C4-2B (cell line): ENCODE data around the gene TRIM10.
"Not testable (repeated sequence)": the region's sequence is repeated elsewhere in the genome, so short reads cannot be mapped to it uniquely, and the experiment has no call there.

Experiments used
- H3K27ac ChIP-seq: fragments of 450-650 bp; 2 replicates; pipeline ENCODE4 v1.5.1; 2017
- ZFX ChIP-seq: fragments of 450-650 bp; IDR thresholded peaks from 2 replicates; pipeline ENCODE4 v1.6.1; 2017
- TF ChIP-seq, protein P1 (sequence below): fragments of 450-650 bp; conservative IDR thresholded peaks from 2 replicates; pipeline ENCODE4 v1.5.1; 2017; ENCODE audit warnings: mild to moderate bottlenecking

The TRIM10 gene

DNA sequence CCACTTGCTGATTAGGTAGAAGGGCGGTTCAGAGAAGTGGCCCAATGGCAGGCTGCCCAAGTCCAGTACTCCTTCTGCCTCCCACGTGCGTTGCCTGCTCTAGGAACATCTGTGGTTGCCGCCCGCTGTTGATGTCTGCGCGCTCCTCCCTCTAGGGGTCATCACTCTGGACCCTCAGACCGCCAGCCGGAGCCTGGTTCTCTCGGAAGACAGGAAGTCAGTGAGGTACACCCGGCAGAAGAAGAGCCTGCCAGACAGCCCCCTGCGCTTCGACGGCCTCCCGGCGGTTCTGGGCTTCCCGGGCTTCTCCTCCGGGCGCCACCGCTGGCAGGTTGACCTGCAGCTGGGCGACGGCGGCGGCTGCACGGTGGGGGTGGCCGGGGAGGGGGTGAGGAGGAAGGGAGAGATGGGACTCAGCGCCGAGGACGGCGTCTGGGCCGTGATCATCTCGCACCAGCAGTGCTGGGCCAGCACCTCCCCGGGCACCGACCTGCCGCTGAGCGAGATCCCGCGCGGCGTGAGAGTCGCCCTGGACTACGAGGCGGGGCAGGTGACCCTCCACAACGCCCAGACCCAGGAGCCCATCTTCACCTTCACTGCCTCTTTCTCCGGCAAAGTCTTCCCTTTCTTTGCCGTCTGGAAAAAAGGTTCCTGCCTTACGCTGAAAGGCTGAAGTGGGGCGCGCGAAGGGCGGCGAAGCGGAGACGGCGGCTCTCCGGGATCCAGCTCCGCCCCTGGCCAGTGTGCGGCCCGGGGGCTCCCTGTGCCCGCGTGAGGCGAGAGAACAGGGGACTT, 10.9 kb upstream of the TRIM10 start:
- TF ChIP-seq, protein P1, sequence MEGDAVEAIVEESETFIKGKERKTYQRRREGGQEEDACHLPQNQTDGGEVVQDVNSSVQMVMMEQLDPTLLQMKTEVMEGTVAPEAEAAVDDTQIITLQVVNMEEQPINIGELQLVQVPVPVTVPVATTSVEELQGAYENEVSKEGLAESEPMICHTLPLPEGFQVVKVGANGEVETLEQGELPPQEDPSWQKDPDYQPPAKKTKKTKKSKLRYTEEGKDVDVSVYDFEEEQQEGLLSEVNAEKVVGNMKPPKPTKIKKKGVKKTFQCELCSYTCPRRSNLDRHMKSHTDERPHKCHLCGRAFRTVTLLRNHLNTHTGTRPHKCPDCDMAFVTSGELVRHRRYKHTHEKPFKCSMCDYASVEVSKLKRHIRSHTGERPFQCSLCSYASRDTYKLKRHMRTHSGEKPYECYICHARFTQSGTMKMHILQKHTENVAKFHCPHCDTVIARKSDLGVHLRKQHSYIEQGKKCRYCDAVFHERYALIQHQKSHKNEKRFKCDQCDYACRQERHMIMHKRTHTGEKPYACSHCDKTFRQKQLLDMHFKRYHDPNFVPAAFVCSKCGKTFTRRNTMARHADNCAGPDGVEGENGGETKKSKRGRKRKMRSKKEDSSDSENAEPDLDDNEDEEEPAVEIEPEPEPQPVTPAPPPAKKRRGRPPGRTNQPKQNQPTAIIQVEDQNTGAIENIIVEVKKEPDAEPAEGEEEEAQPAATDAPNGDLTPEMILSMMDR = no peak
- TF ChIP-seq ZFX = no peak
- no peak overlapping the region for H3K27ac ChIP-seq

DNA sequence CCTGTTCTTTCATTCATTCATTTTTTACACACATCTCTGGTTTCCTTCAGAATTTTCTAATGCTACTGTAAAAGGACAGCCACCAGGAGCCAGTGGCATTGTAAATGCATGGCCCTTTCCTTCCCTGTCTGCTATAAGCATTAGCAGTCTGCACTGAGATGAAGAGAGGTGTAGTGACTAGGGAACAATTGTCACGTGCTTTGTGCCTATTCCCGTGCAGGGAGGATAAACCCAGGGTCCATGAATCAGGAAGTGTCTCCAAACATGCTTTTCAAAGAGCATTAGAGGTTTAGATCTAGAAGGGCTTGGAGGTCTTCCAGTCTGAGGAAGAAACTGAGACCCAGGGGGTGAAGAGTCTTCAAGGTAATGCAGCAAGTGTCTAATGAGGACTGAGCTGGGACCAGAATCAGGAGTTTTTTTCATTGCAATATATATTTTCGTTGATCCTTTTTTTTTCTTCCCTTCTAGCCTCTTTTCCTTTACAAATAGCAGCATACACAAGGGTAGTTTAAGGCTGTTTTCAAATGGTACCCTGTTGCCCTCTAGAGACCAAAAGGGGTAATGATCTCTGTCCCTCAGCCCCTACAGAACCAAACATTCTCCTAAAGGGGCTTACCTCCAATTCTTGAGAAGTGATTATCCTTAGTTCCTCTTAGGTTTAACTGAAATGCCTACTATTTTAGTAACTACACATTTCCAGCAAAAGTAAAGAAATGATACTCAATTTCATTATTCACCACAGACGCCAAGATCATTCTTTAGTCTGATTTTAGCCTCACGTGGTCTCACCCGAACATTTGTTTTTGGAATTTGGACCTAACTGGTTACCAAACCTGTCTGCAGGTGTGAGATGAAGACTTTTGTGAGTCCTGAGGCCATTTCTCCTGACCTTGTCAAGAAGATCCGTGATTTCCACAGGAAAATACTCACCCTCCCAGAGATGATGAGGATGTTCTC, 8.9 kb upstream of the TRIM10 start:
- TF ChIP-seq ZFX = no peak
- TF ChIP-seq, protein P1 = peak; percentile 88
- no peak overlapping the region for H3K27ac ChIP-seq

DNA sequence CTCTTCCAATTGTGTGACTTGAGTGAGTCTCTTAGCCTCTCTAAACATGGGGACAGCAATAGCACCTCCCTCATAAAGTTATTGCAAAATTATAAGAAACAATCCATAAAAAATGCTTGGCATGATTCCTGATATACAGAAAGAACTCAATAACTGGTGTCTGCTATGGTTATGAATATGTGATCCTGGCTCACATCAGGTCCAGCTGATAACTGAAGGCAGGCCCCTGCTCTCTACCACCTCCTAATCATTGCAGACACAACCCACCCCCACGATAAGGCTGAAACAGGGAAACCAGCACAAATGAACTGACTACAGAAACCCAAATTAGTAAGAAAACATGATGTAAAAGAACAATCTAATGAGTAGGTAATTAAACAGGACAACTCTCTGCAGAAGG, 7.7 kb upstream of the TRIM10 start:
- TF ChIP-seq, protein P1 = no peak
- no peak for TF ChIP-seq ZFX
- no peak overlapping the region for H3K27ac ChIP-seq

DNA sequence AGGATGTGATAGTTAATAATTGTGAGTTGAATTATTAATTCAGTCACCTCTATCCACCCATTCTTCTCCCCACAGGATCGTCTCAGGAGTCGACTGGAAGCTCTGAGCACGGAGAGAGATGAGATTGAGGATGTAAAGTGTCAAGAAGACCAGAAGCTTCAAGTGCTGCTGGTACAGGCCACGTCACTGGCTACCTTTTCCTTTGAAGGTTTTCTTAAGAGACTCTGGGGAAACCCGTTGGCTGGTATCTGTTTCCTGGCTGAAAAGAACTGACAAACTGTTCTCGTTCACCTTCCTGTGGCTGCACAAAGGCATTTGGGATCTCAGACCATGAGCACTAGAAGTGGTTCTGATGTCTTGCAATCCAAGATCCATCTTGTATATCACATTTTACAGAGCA, 6.1 kb upstream of the TRIM10 start:
- no peak for TF ChIP-seq ZFX
- TF ChIP-seq, protein P1 = no peak
- H3K27ac ChIP-seq = no peak overlapping the region

DNA sequence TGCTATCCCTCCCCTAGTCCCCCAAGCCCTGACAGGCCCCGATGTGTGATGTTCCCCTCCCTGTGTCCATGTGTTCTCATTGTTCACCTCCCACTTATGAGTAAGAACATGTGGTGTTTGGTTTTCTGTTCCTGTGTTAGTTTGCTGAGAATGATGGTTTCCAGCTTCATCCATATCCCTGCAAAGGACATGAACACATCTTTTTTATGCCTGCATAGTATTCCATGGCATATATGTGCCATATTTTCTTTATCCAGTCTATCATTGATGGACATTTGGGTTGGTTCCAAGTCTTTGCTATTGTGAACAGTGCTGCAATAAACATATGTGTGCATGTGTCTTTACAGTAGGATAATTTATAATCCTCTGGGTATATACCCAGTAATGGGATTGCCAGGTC, 4.2 kb upstream of the TRIM10 start:
- H3K27ac ChIP-seq = not testable (repeated sequence)

DNA sequence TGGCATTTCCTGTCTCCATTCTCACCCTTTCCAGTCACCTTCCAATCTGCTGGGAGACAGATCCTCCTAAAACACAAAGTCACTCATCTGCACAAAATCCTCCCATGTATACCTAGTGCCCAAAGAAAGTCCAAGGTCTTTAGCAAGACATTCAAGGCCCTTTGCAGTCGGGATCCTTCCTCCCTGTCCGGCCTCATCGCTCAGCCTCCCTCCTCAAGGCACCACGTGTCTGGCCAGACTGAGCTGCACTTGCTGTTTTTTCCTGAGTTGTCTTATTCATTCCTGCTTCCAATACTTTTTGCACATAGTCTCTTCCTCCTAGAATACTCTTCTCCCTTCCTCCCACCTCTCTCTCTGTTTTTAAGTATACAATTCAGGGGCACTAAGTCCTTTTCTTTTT, 3.7 kb upstream of the TRIM10 start:
- no peak overlapping the region for H3K27ac ChIP-seq

DNA sequence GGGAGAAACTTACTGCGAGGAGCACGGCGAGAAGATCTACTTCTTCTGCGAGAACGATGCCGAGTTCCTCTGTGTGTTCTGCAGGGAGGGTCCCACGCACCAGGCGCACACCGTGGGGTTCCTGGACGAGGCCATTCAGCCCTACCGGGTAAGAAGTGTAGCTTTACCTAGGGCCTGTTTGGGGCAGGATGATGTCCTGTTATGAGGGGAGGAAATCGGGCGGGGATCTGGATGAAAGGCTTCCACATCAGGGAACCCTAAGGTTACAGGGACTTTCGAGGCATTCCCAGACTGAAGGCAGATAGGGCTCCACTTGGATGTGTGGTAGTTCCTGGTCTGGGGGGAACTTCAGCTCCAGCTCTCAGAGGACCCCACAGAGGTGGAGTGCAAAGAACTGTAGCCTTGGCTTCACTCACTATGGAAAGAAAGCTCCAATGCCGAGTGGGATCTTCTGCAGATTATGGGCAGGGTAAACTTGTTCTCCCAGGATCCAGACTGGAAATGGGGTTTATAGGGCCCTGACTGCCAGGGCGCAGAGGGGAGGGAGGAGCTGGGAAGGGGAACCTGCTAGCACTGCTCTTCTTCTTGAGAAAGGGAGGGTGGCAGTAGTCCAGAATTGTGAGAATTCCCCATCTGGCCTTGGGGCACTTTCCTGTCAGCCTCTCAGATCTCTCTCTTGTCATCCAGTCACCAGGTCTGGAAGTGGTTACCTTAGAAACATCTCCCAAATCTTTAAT, 3.1 kb upstream of the TRIM10 start:
- H3K27ac ChIP-seq = no peak overlapping the region
- no peak for TF ChIP-seq ZFX

More for the DNA sequence above, 3.7 kb upstream of the TRIM10 start:
- TF ChIP-seq, protein P1 = no peak
- no peak for TF ChIP-seq ZFX
